HepG2 (cell line): Measurements from ENCODE around the gene PDPR. TPM values are rescaled to one million over a fixed set of nuclear protein-coding genes. Genes with fewer than 3 reads are reported as not detected.
A peak's percentile ranks its signal among the peaks of the same experiment; 100 is the strongest.

Source experiments
- CREM ChIP-seq, 2 experiments: sonication (generic) in 1 of 2; formaldehyde crosslinking in 1 of 2; IDR thresholded peaks; 2 replicates each; pipeline versions ENCODE4 v1.4.0 to v1.6.1; 2016 to 2020; ENCODE audit warnings: antibody characterized with exemption in 1 of 2, mild to moderate bottlenecking in 1 of 2, missing genetic modification reagents in 1 of 2
- FOXM1 ChIP-seq: sonication (generic); formaldehyde crosslinking; IDR thresholded peaks from 2 replicates; pipeline ENCODE4 v1.5.0; 2020; ENCODE audit warnings: missing genetic modification reagents
- RORA ChIP-seq: sonication (generic); formaldehyde crosslinking; IDR thresholded peaks from 2 replicates; pipeline ENCODE4 v1.5.0; 2020; ENCODE audit warnings: mild to moderate bottlenecking, missing genetic modification reagents, moderate library complexity
- SP5 ChIP-seq: IDR thresholded peaks from 2 replicates; pipeline ENCODE4 v1.6.1; 2016; ENCODE audit warnings: low read depth, borderline replicate concordance
- TRIM24 ChIP-seq: sonication (generic); formaldehyde crosslinking; IDR thresholded peaks from 2 replicates; pipeline ENCODE4 v1.8.0; 2022; ENCODE audit warnings: mild to moderate bottlenecking, missing genetic modification reagents
- ZNF12 ChIP-seq: sonication (generic); formaldehyde crosslinking; IDR thresholded peaks from 2 replicates; pipeline ENCODE4 v1.5.0; 2020; ENCODE audit warnings: missing genetic modification reagents
- ZNF335 ChIP-seq: sonication (generic); formaldehyde crosslinking; IDR thresholded peaks from 2 replicates; pipeline ENCODE4 v1.4.0; 2020; ENCODE audit warnings: missing genetic modification reagents
- ZNF790 ChIP-seq: sonication (generic); formaldehyde crosslinking; IDR thresholded peaks from 2 replicates; pipeline ENCODE4 v1.8.0; 2022; ENCODE audit warnings: missing genetic modification reagents, mild to moderate bottlenecking, borderline replicate concordance
- polyA plus RNA-seq, 8 experiments: library from polyadenylated mRNA; depleted of rRNA in 3 of 8; stranded (reverse) in 7 of 8; unstranded in 1 of 8; fragments of >200 nt; fragmentation: Illumina TruSeq in 4 of 8; extraction: Trizol in 4 of 8; gene quantifications; 2 replicates each; pipeline versions ENCODE4 v1.2.1 to v1.2.3, GENCODE V29; 2011 to 2016; ENCODE audit warnings: low read depth in 4 of 8, missing spikeins in 1 of 8, mixed read lengths in 1 of 8; ENCODE audit not compliant: insufficient read depth in 1 of 8
- total RNA-seq, 5 experiments: library from RNA; depleted of rRNA; stranded (reverse); fragments of >200 nt; fragmentation: Illumina TruSeq; extraction: Trizol; gene quantifications; 2 replicates each; pipeline ENCODE4 v1.2.3, GENCODE V29; 2016; ENCODE audit warnings: low read depth in 1 of 5
- TF ChIP-seq, protein P1 (sequence below): IDR thresholded peaks from 2 replicates; pipeline ENCODE4 v1.6.1; 2012; ENCODE audit warnings: low read length, improper control_type of control experiment
- TF ChIP-seq, protein P2 (sequence below): sonication (generic); formaldehyde crosslinking; IDR thresholded peaks from 2 replicates; pipeline ENCODE4 v1.9.0; 2021; ENCODE audit warnings: missing genetic modification reagents, borderline replicate concordance
- TF ChIP-seq, protein P3 (sequence below): sonication (generic); formaldehyde crosslinking; IDR thresholded peaks from 2 replicates; pipeline ENCODE4 v1.4.0; 2020; ENCODE audit warnings: missing genetic modification reagents
- TF ChIP-seq, protein P4 (sequence below): sonication (generic); formaldehyde crosslinking; IDR thresholded peaks from 2 replicates; pipeline ENCODE4 v1.4.0; 2020; ENCODE audit warnings: missing genetic modification reagents

PDPR gene
- total and polyA plus RNA-seq, 2 of the 13 experiments (the other 11 are each of a cell fraction or from before 2014, with no cell fraction given) = 19.5 to 29.9 TPM

DNA sequence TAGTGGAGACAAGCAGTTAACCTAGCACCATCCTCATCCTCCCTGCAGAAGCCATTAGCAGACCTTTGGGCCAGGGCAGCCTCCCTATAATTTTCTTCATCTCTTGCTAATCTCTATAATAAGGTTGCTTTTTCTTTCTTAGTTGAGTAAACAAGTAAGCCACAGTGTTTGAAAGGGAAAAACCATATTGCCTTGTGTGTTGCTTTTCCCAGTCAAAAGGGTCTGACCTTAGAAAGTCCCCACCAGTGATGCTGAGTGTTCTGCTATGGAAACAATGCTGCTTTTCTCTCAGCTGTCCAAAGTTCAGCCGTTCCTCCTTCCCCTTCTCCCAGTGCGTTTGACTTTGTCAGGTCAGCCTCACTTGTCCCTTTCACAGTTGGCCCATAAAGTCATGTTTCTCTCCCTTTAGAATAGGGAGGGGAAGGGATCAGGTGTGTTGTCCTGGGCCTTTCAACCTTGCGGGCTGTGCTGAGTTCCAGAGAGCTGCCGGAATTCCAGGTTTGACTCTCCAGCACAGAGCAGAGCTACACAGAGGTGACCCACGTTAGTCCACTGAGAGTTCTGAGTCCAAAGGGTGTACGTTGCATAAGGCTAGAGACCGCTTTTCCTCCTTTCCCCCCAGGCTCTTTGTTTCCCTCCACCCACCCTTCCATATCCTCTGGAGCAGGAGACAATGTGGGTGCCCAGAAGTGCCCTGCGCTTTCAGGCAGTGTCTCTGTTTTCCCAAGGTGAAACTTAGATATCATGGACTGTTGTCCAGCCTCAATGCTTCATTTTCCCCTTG, 43.5 kb downstream of the PDPR start (continued):
- TF ChIP-seq, protein P1, sequence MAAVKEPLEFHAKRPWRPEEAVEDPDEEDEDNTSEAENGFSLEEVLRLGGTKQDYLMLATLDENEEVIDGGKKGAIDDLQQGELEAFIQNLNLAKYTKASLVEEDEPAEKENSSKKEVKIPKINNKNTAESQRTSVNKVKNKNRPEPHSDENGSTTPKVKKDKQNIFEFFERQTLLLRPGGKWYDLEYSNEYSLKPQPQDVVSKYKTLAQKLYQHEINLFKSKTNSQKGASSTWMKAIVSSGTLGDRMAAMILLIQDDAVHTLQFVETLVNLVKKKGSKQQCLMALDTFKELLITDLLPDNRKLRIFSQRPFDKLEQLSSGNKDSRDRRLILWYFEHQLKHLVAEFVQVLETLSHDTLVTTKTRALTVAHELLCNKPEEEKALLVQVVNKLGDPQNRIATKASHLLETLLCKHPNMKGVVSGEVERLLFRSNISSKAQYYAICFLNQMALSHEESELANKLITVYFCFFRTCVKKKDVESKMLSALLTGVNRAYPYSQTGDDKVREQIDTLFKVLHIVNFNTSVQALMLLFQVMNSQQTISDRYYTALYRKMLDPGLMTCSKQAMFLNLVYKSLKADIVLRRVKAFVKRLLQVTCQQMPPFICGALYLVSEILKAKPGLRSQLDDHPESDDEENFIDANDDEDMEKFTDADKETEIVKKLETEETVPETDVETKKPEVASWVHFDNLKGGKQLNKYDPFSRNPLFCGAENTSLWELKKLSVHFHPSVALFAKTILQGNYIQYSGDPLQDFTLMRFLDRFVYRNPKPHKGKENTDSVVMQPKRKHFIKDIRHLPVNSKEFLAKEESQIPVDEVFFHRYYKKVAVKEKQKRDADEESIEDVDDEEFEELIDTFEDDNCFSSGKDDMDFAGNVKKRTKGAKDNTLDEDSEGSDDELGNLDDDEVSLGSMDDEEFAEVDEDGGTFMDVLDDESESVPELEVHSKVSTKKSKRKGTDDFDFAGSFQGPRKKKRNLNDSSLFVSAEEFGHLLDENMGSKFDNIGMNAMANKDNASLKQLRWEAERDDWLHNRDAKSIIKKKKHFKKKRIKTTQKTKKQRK = no peak
- TF ChIP-seq ZNF335 (CRISPR knock-in tag) = peak; percentile 66
- TF ChIP-seq, protein P2, sequence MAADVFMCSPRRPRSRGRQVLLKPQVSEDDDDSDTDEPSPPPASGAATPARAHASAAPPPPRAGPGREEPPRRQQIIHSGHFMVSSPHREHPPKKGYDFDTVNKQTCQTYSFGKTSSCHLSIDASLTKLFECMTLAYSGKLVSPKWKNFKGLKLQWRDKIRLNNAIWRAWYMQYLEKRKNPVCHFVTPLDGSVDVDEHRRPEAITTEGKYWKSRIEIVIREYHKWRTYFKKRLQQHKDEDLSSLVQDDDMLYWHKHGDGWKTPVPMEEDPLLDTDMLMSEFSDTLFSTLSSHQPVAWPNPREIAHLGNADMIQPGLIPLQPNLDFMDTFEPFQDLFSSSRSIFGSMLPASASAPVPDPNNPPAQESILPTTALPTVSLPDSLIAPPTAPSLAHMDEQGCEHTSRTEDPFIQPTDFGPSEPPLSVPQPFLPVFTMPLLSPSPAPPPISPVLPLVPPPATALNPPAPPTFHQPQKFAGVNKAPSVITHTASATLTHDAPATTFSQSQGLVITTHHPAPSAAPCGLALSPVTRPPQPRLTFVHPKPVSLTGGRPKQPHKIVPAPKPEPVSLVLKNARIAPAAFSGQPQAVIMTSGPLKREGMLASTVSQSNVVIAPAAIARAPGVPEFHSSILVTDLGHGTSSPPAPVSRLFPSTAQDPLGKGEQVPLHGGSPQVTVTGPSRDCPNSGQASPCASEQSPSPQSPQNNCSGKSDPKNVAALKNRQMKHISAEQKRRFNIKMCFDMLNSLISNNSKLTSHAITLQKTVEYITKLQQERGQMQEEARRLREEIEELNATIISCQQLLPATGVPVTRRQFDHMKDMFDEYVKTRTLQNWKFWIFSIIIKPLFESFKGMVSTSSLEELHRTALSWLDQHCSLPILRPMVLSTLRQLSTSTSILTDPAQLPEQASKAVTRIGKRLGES (CRISPR knock-in tag) = no peak
- no peak for TF ChIP-seq RORA (CRISPR knock-in tag)
- TF ChIP-seq SP5 = peak; percentile 52; the same call in 1 of the 2 replicates
- TF ChIP-seq TRIM24 (CRISPR knock-in tag) = peak; percentile 62
- TF ChIP-seq CREM (IDR thresholded peaks at IDR 0.05) = peak; percentile 79
- no peak for TF ChIP-seq CREM (CRISPR knock-in tag; IDR thresholded peaks at IDR 0.05)
- TF ChIP-seq, protein P3, sequence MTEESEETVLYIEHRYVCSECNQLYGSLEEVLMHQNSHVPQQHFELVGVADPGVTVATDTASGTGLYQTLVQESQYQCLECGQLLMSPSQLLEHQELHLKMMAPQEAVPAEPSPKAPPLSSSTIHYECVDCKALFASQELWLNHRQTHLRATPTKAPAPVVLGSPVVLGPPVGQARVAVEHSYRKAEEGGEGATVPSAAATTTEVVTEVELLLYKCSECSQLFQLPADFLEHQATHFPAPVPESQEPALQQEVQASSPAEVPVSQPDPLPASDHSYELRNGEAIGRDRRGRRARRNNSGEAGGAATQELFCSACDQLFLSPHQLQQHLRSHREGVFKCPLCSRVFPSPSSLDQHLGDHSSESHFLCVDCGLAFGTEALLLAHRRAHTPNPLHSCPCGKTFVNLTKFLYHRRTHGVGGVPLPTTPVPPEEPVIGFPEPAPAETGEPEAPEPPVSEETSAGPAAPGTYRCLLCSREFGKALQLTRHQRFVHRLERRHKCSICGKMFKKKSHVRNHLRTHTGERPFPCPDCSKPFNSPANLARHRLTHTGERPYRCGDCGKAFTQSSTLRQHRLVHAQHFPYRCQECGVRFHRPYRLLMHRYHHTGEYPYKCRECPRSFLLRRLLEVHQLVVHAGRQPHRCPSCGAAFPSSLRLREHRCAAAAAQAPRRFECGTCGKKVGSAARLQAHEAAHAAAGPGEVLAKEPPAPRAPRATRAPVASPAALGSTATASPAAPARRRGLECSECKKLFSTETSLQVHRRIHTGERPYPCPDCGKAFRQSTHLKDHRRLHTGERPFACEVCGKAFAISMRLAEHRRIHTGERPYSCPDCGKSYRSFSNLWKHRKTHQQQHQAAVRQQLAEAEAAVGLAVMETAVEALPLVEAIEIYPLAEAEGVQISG (CRISPR knock-in tag) = peak; percentile 79
- TF ChIP-seq FOXM1 (CRISPR knock-in tag) = no peak
- TF ChIP-seq, protein P4, sequence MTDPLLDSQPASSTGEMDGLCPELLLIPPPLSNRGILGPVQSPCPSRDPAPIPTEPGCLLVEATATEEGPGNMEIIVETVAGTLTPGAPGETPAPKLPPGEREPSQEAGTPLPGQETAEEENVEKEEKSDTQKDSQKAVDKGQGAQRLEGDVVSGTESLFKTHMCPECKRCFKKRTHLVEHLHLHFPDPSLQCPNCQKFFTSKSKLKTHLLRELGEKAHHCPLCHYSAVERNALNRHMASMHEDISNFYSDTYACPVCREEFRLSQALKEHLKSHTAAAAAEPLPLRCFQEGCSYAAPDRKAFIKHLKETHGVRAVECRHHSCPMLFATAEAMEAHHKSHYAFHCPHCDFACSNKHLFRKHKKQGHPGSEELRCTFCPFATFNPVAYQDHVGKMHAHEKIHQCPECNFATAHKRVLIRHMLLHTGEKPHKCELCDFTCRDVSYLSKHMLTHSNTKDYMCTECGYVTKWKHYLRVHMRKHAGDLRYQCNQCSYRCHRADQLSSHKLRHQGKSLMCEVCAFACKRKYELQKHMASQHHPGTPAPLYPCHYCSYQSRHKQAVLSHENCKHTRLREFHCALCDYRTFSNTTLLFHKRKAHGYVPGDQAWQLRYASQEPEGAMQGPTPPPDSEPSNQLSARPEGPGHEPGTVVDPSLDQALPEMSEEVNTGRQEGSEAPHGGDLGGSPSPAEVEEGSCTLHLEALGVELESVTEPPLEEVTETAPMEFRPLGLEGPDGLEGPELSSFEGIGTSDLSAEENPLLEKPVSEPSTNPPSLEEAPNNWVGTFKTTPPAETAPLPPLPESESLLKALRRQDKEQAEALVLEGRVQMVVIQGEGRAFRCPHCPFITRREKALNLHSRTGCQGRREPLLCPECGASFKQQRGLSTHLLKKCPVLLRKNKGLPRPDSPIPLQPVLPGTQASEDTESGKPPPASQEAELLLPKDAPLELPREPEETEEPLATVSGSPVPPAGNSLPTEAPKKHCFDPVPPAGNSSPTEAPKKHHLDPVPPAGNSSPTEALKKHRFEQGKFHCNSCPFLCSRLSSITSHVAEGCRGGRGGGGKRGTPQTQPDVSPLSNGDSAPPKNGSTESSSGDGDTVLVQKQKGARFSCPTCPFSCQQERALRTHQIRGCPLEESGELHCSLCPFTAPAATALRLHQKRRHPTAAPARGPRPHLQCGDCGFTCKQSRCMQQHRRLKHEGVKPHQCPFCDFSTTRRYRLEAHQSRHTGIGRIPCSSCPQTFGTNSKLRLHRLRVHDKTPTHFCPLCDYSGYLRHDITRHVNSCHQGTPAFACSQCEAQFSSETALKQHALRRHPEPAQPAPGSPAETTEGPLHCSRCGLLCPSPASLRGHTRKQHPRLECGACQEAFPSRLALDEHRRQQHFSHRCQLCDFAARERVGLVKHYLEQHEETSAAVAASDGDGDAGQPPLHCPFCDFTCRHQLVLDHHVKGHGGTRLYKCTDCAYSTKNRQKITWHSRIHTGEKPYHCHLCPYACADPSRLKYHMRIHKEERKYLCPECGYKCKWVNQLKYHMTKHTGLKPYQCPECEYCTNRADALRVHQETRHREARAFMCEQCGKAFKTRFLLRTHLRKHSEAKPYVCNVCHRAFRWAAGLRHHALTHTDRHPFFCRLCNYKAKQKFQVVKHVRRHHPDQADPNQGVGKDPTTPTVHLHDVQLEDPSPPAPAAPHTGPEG (CRISPR knock-in tag) = no peak
- 0 out of 2 replicates have a peak, but pooled peaks have one; percentile 65 for TF ChIP-seq ZNF790
- TF ChIP-seq ZNF12 (CRISPR knock-in tag) = peak; percentile 30; the same call in 1 of the 2 replicates
